ENCODE data around the gene TTBK2. TPM values are rescaled to one million over a fixed set of nuclear protein-coding genes. Genes with fewer than 3 reads are reported as not detected.

TTBK2 gene
- total and polyA plus RNA-seq, 3 experiments from 2014 or later = 9.3 to 11.4 (median 11.1) TPM

DNA sequence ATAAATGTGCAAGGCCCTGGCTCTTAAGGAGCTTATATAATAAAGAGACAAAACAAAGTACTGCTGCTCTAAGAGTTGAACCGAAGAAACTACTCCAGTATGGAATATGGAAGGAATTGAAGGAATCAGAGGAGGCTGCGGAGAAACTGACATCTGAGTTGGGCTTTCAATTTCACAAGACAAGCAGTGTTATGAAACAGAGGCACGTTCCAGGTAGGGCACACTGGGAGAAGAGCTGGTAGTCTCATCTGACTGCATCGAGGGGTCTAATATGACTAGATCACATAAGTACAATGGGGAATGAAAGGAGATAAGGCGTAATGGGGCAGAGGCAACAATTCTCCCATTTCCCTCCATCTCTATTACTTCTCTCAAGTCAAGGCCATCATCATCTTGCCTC is 115.3 kb downstream of the TTBK2 start:
- no peak overlapping the region for H3K4me3 Mint-ChIP-seq
- H3K36me3 Mint-ChIP-seq = peaks cover 0 to 71% (median 21%) of the 10 kb centered on the region in 3 donors
- Histone ChIP-seq H3K27ac (ENCODE audit: low read depth, low read length) (no peak overlapping the region), H3K4me1 (ENCODE audit: insufficient read depth, low read length) (no peaks in the 10 kb centered on the region), H3K36me3 (ENCODE audit: insufficient read depth, low read length) (peaks cover 4% of the 10 kb centered on the region), H3K9me3 (ENCODE audit: low read length) (no peaks in the 10 kb centered on the region), H3K27me3 (ENCODE audit: insufficient read depth, low read length, poor library complexity, severe bottlenecking) (no peaks in the 10 kb centered on the region), H3K4me3 (ENCODE audit: low read length) (no peak overlapping the region)
- H3K27me3 Mint-ChIP-seq = no peaks in the 10 kb centered on the region
- DNase-seq = no peak
- no peaks in the 10 kb centered on the region for H3K9me3 Mint-ChIP-seq
- no peaks in the 10 kb centered on the region for H3K4me1 Mint-ChIP-seq
- no peak overlapping the region for H3K27ac Mint-ChIP-seq
- ChIA-PET CTCF (no interaction called here), POLR2A (no interaction called here)

DNA sequence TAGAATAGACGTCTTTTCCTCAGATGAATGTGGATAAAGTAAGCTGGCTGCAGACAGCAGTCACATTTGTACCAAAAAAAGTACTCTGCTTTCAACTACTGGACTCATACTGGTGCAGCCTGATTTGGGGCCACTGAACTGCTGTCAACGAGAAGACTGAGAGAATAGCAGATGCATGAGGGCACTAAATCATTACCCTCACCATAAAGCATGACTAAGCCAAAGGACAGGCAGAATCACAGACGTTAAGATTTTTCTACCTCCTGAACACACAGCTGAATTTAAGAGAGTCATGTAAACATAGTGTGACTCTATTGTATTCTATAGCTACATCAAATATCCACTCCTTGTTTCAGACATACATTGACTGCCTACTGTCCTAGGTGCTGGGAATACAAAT is 115.8 kb downstream of the TTBK2 start:
- ChIA-PET CTCF (no interaction called here), POLR2A (no interaction called here)
- Histone ChIP-seq H3K27me3 (ENCODE audit: insufficient read depth, low read length, poor library complexity, severe bottlenecking) (no peaks in the 10 kb centered on the region), H3K4me1 (ENCODE audit: insufficient read depth, low read length) (no peaks in the 10 kb centered on the region), H3K27ac (ENCODE audit: low read depth, low read length) (no peak overlapping the region), H3K9me3 (ENCODE audit: low read length) (no peaks in the 10 kb centered on the region), H3K4me3 (ENCODE audit: low read length) (no peak overlapping the region), H3K36me3 (ENCODE audit: insufficient read depth, low read length) (peaks cover 4% of the 10 kb centered on the region)
- no peaks in the 10 kb centered on the region for H3K4me1 Mint-ChIP-seq
- no peak overlapping the region for H3K4me3 Mint-ChIP-seq
- no peaks in the 10 kb centered on the region for H3K9me3 Mint-ChIP-seq
- H3K27me3 Mint-ChIP-seq = no peaks in the 10 kb centered on the region
- DNase-seq = no peak
- peak overlapping the region in 1 of 8 donors; percentile 50 for H3K27ac Mint-ChIP-seq
- peaks cover 0 to 68% (median 20%) of the 10 kb centered on the region in 3 donors for H3K36me3 Mint-ChIP-seq

DNA sequence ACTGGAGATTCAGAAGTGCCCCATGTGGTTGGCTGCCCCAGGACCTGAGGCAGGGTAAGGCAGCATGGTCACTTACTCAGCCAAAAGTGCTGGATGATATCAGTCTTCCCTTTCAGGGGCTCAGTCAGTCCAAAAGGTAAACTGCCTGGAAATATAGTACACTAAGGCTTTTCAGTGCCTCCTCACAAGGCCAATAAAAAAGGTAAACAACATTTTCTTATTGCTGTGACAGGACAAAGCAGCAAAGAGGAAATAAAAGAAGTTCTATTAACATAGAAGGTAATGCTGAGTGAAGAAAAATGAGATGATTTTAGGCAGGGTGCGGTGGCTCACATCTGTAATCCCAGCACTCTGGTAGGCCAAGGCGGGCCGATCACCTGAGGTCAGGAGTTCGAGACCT is 117.1 kb downstream of the TTBK2 start:
- H3K4me3 Mint-ChIP-seq = no peak overlapping the region
- H3K27me3 Mint-ChIP-seq = no peaks in the 10 kb centered on the region
- ChIA-PET CTCF (no interaction called here), POLR2A (no interaction called here)
- DNase-seq = no peak
- no peaks in the 10 kb centered on the region for H3K9me3 Mint-ChIP-seq
- Histone ChIP-seq H3K4me3 (ENCODE audit: low read length) (no peak overlapping the region), H3K27me3 (ENCODE audit: insufficient read depth, low read length, poor library complexity, severe bottlenecking) (no peaks in the 10 kb centered on the region), H3K4me1 (ENCODE audit: insufficient read depth, low read length) (no peaks in the 10 kb centered on the region), H3K9me3 (ENCODE audit: low read length) (no peaks in the 10 kb centered on the region), H3K27ac (ENCODE audit: low read depth, low read length) (no peak overlapping the region), H3K36me3 (ENCODE audit: insufficient read depth, low read length) (no peaks in the 10 kb centered on the region)
- H3K36me3 Mint-ChIP-seq = peaks cover 3 to 64% (median 21%) of the 10 kb centered on the region in 3 donors
- peak overlapping the region in 1 of 8 donors; percentile 56 for H3K27ac Mint-ChIP-seq
- no peaks in the 10 kb centered on the region for H3K4me1 Mint-ChIP-seq

DNA sequence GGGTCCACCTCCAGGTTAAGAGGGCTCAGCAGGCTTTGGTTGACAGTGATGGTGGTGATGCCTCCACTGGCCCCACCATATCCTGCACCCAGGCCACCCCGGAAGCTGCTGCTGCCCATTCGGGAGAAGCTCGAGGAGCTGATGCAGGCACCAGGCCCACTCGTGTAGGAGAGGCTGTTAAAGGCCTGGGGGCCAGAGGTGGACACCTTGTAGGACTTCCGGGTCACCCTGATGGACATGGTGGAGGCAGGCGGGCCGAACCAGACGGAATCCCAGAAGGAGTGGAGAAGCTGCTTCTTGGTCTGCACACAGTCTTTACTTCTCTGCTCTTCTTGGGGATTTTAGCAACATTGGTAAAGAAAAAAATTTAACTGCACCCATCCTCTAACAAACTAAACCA is 118.4 kb downstream of the TTBK2 start:
- no peak overlapping the region for H3K27ac Mint-ChIP-seq
- H3K9me3 ChIP-seq (ENCODE audit: low read length) = no peaks in the 10 kb centered on the region
- peaks cover 0 to 3% (median 2%) of the 10 kb centered on the region in 3 donors for H3K4me1 Mint-ChIP-seq
- H3K36me3 ChIP-seq (ENCODE audit: insufficient read depth, low read length) = no peaks in the 10 kb centered on the region
- H3K36me3 Mint-ChIP-seq = peaks cover 4 to 59% (median 21%) of the 10 kb centered on the region in 3 donors
- no peaks in the 10 kb centered on the region for H3K27me3 ChIP-seq (ENCODE audit: insufficient read depth, low read length, poor library complexity, severe bottlenecking)
- no peak overlapping the region for H3K4me3 ChIP-seq (ENCODE audit: low read length)
- H3K9me3 Mint-ChIP-seq = no peaks in the 10 kb centered on the region
- ChIA-PET POLR2A (no interaction called here), CTCF (interaction anchor here (1.5 kb wide), 1 partner anchor 124 kb away, joined by 3 read pairs; no protein-coding TSS in a partner anchor)
- H3K27ac ChIP-seq (ENCODE audit: low read depth, low read length) = no peak overlapping the region
- no peaks in the 10 kb centered on the region for H3K27me3 Mint-ChIP-seq
- DNase-seq = no peak
- H3K4me1 ChIP-seq (ENCODE audit: insufficient read depth, low read length) = no peaks in the 10 kb centered on the region
- H3K4me3 Mint-ChIP-seq = no peak overlapping the region

DNA sequence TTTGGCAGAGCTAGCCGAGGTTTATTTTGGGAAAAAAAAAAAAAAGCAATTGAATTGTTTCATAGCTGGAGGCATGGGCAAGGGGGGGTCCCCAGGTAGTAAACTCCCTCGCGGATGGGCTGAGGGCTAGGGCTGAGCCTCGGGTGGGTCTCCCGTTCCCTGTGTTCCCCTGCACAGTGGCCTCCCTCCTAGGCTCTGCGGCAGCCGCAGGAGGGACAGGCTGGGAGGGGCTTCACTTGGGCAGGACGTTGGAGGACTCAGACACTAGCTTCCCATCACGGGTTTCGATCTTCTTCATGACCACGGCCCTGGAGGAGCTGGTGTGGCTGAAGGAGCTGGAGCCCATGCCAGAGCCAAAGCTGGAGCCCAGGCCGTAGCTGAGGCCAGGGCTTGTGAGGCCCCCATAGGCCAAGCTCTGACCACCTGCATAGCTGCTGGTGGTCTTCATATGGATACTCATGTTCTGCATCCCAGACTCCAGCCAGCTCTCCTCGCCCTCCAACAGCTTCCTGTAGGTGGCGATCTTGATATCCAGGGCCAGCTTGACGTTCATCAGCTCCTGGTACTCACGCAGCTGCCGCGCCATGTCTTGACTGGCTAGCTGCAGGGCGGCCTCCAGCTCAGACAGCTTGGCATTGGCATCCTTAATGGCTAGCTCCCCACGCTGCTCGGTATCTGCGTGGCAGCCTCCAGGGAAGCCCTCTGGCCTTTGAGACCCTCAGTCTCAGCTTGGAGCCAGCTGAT is 119.7 kb downstream of the TTBK2 start:
- H3K9me3 Mint-ChIP-seq = no peaks in the 10 kb centered on the region
- Histone ChIP-seq H3K27me3 (ENCODE audit: insufficient read depth, low read length, poor library complexity, severe bottlenecking) (no peaks in the 10 kb centered on the region), H3K27ac (ENCODE audit: low read depth, low read length) (no peak overlapping the region), H3K36me3 (ENCODE audit: insufficient read depth, low read length) (no peaks in the 10 kb centered on the region), H3K4me3 (ENCODE audit: low read length) (no peak overlapping the region), H3K4me1 (ENCODE audit: insufficient read depth, low read length) (no peaks in the 10 kb centered on the region), H3K9me3 (ENCODE audit: low read length) (no peaks in the 10 kb centered on the region)
- CTCF ChIA-PET = interaction anchor here (0.9 to 1.5 kb wide), 2 partner anchors 16 to 126 kb away, joined by 3 read pairs; no protein-coding TSS in a partner anchor
- H3K4me1 Mint-ChIP-seq = peaks cover 5 to 15% (median 8%) of the 10 kb centered on the region in 3 donors
- no peak overlapping the region for H3K4me3 Mint-ChIP-seq
- DNase-seq = no peak
- POLR2A ChIA-PET = no interaction called here
- peak overlapping the region in 1 of 8 donors; percentile 61 for H3K27ac Mint-ChIP-seq
- peaks cover 4 to 52% (median 17%) of the 10 kb centered on the region in 3 donors for H3K36me3 Mint-ChIP-seq
- H3K27me3 Mint-ChIP-seq = no peaks in the 10 kb centered on the region

DNA sequence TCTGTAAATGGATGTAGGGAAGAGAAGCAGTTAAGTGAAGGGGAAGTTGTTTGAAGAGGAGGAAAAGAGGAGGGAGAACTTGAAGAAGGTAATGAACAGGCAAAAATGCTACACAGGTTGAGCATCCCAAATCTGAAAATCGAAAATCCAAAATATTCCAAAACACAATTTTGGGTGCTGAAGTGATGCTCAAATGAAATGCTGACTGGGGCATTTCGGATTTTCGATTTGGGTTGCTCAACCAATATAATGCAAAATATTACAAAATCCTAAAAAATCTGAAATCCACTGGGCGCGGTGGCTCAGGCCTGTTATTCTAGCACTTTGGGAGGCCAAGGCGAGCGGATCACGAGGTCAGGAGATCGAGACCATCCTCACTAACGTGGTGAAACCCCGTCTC is 121.8 kb downstream of the TTBK2 start:
- Histone ChIP-seq H3K27ac (ENCODE audit: low read depth, low read length) (no peak overlapping the region), H3K9me3 (ENCODE audit: low read length) (no peaks in the 10 kb centered on the region), H3K36me3 (ENCODE audit: insufficient read depth, low read length) (no peaks in the 10 kb centered on the region), H3K4me1 (ENCODE audit: insufficient read depth, low read length) (no peaks in the 10 kb centered on the region), H3K27me3 (ENCODE audit: insufficient read depth, low read length, poor library complexity, severe bottlenecking) (no peaks in the 10 kb centered on the region), H3K4me3 (ENCODE audit: low read length) (no peak overlapping the region)
- no peaks in the 10 kb centered on the region for H3K27me3 Mint-ChIP-seq
- H3K4me3 Mint-ChIP-seq = no peak overlapping the region
- H3K27ac Mint-ChIP-seq = peak overlapping the region in 1 of 8 donors; percentile 6
- no peaks in the 10 kb centered on the region for H3K9me3 Mint-ChIP-seq
- POLR2A ChIA-PET = no interaction called here
- H3K4me1 Mint-ChIP-seq = peaks cover 5 to 16% (median 8%) of the 10 kb centered on the region in 3 donors
- CTCF ChIA-PET = no interaction called here
- H3K36me3 Mint-ChIP-seq = peaks cover 4 to 54% (median 22%) of the 10 kb centered on the region in 3 donors
- DNase-seq = no peak

DNA sequence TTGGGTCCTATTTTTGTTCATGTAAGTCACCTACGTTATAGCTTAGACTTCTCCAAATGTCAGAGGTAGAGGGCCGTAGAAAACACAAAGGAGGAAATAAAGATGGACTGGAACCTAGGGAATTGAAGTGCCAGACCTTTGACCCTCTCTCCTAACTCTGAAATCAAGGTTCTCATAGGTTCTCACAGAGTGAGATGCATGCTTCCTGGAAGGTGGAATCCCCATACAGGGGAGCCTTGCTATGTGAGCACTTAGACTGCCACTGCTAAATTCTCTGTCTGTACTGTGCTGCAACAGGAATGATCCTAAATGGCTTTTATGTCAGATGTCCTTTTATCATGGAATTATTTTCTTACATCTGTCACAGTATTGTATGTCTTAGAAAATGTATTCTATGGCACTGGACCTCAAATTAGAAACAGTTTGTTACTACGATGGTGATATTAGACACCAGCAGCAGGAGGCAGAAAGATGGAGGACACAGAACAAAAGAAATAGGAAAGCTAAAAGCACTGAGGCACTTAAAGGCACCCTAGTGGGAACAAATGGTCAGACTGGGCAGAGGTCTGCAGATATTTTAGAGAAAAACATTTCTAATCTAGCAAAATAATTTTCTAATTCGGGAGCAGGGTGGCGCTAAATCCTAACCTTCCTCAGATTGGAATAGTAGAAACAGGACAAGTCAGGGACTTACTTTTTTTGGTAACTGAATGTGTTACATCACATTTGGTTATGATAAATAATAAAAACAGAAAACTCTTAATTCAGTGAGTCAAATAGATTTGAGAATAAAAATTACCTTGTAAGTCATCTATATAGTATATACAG is 123.4 kb downstream of the TTBK2 start:
- H3K27ac Mint-ChIP-seq = peak overlapping the region in 2 of 8 donors; percentile 29 to 30
- no peaks in the 10 kb centered on the region for H3K36me3 ChIP-seq (ENCODE audit: insufficient read depth, low read length)
- no peaks in the 10 kb centered on the region for H3K27me3 ChIP-seq (ENCODE audit: insufficient read depth, low read length, poor library complexity, severe bottlenecking)
- H3K27me3 Mint-ChIP-seq = no peaks in the 10 kb centered on the region
- CTCF ChIA-PET = no interaction called here
- peaks cover 5 to 16% (median 8%) of the 10 kb centered on the region in 3 donors for H3K4me1 Mint-ChIP-seq
- no peaks in the 10 kb centered on the region for H3K4me1 ChIP-seq (ENCODE audit: insufficient read depth, low read length)
- POLR2A ChIA-PET = no interaction called here
- no peak overlapping the region for H3K4me3 ChIP-seq (ENCODE audit: low read length)
- no peak overlapping the region for H3K4me3 Mint-ChIP-seq
- no peak overlapping the region for H3K27ac ChIP-seq (ENCODE audit: low read depth, low read length)
- no peak for DNase-seq
- no peaks in the 10 kb centered on the region for H3K9me3 ChIP-seq (ENCODE audit: low read length)
- H3K9me3 Mint-ChIP-seq = no peaks in the 10 kb centered on the region
- H3K36me3 Mint-ChIP-seq = peaks cover 4 to 52% (median 24%) of the 10 kb centered on the region in 3 donors

DNA sequence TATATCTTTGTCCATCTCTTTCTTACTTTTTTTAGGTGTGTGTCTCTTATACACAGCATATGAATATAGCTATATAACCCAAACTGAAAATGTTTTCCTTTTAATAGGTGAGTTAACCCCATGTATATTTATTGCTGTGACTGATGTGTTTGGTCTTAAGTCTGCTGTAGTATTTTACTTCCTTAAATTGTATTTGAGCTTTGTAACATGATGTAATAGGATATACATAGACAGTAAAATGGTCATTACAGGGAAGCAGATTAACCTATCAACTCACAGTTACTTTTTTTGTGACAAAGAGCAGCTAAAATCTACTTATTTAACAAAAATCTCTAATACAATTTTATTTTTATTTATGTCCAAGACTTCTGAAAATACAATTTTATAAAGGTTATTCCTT is 131.9 kb downstream of the TTBK2 start:
- H3K27ac ChIP-seq (ENCODE audit: low read depth, low read length) = no peak overlapping the region
- H3K27ac Mint-ChIP-seq = no peak overlapping the region
- H3K9me3 ChIP-seq (ENCODE audit: low read length) = no peaks in the 10 kb centered on the region
- H3K36me3 ChIP-seq (ENCODE audit: insufficient read depth, low read length) = no peaks in the 10 kb centered on the region
- no peaks in the 10 kb centered on the region for H3K4me1 Mint-ChIP-seq
- H3K4me3 Mint-ChIP-seq = no peak overlapping the region
- no peaks in the 10 kb centered on the region for H3K9me3 Mint-ChIP-seq
- no peaks in the 10 kb centered on the region for H3K27me3 ChIP-seq (ENCODE audit: insufficient read depth, low read length, poor library complexity, severe bottlenecking)
- ChIA-PET POLR2A (no interaction called here), CTCF (no interaction called here)
- H3K27me3 Mint-ChIP-seq = no peaks in the 10 kb centered on the region
- H3K4me3 ChIP-seq (ENCODE audit: low read length) = no peak overlapping the region
- no peaks in the 10 kb centered on the region for H3K4me1 ChIP-seq (ENCODE audit: insufficient read depth, low read length)
- DNase-seq = no peak
- peaks cover 4 to 34% (median 9%) of the 10 kb centered on the region in 3 donors for H3K36me3 Mint-ChIP-seq
